Mesothelial cell of epicardium (in vitro differentiated cells): ENCODE measurements around the gene GXYLT2. TPM values are rescaled to one million over a fixed set of nuclear protein-coding genes. Genes with fewer than 3 reads are reported as not detected.

Experiments used
- DNase-seq, 2 experiments: peaks; one replicate each; pipeline ENCODE4 v3.0.0; 2021; ENCODE audit warnings: low spot score in 2 of 2; ENCODE audit not compliant: unreplicated experiment in 2 of 2
- H3K27ac Mint-ChIP-seq: 2 replicates; pipeline ENCODE4 v1.8.0; 2021; ENCODE audit warnings: mixed read lengths
- H3K27me3 Mint-ChIP-seq: 2 replicates; pipeline ENCODE4 v1.8.0; 2021; ENCODE audit warnings: low read depth, mixed read lengths
- H3K36me3 Mint-ChIP-seq: 2 replicates; pipeline ENCODE4 v1.8.0; 2021; ENCODE audit warnings: mixed read lengths
- H3K4me1 Mint-ChIP-seq: 2 replicates; pipeline ENCODE4 v1.8.0; 2021; ENCODE audit warnings: mixed read lengths
- H3K4me3 Mint-ChIP-seq: 2 replicates; pipeline ENCODE4 v1.8.0; 2021; ENCODE audit warnings: mild to moderate bottlenecking, moderate library complexity, mixed read lengths
- H3K9me3 Mint-ChIP-seq: 2 replicates; pipeline ENCODE4 v1.8.0; 2021; ENCODE audit warnings: mixed read lengths
- CTCF ChIP-seq: fragments of 200-600 bp; sonication (generic); IDR thresholded peaks from one replicate; pipeline ENCODE4 v1.5.0; 2021; ENCODE audit warnings: antibody characterized with exemption; ENCODE audit not compliant: unreplicated experiment
- total RNA-seq: library from RNA; stranded (reverse); gene quantifications from 3 replicates; pipeline ENCODE4 v1.2.1, GENCODE V29; 2021

GXYLT2 gene
- total RNA-seq, 1 donor from 2014 or later, result 32.8 TPM

- no peak for TF ChIP-seq CTCF
- peaks cover 3% of the 10 kb centered on the region for H3K36me3 Mint-ChIP-seq
- H3K27ac Mint-ChIP-seq, result no peak overlapping the region
- peaks cover 3% of the 10 kb centered on the region for H3K9me3 Mint-ChIP-seq
- no peak overlapping the region for H3K4me3 Mint-ChIP-seq
- DNase-seq, result no peak
- peaks cover 34% of the 10 kb centered on the region for H3K4me1 Mint-ChIP-seq
- peaks cover 11% of the 10 kb centered on the region for H3K27me3 Mint-ChIP-seq
Measured at GRCh38 chr3:72904163-72904562, 16.3 kb downstream of the GXYLT2 start.

DNA sequence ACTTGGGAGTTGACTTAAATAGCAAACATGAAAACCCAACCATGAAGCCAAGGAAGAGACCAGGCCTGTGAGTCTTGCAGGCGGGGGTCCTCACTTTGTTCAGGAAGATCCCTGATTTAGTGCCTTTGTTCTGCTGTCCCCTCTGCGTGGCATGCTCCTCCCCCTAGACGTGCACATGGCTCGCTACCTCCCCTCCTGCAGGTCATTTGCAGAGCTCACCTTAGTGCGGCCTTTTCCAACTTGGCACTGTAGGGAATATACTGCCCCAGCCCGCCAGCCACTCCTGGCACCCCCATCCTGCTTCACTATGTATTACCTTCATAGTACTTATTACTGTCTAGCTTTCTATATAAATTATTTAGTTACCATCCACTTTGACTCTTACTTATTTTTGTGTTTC is 18.3 kb downstream of the GXYLT2 start:
- Mint-ChIP-seq H3K27me3 (peaks cover 11% of the 10 kb centered on the region), H3K27ac (no peak overlapping the region), H3K36me3 (peaks cover 3% of the 10 kb centered on the region), H3K4me1 (peaks cover 28% of the 10 kb centered on the region), H3K9me3 (peaks cover 3% of the 10 kb centered on the region), H3K4me3 (no peak overlapping the region)
- TF ChIP-seq CTCF, result no peak
- DNase-seq, result no peak

- no peak for TF ChIP-seq CTCF
Measured at GRCh38 chr3:72907131-72907711, 19.4 kb downstream of the GXYLT2 start.

DNA sequence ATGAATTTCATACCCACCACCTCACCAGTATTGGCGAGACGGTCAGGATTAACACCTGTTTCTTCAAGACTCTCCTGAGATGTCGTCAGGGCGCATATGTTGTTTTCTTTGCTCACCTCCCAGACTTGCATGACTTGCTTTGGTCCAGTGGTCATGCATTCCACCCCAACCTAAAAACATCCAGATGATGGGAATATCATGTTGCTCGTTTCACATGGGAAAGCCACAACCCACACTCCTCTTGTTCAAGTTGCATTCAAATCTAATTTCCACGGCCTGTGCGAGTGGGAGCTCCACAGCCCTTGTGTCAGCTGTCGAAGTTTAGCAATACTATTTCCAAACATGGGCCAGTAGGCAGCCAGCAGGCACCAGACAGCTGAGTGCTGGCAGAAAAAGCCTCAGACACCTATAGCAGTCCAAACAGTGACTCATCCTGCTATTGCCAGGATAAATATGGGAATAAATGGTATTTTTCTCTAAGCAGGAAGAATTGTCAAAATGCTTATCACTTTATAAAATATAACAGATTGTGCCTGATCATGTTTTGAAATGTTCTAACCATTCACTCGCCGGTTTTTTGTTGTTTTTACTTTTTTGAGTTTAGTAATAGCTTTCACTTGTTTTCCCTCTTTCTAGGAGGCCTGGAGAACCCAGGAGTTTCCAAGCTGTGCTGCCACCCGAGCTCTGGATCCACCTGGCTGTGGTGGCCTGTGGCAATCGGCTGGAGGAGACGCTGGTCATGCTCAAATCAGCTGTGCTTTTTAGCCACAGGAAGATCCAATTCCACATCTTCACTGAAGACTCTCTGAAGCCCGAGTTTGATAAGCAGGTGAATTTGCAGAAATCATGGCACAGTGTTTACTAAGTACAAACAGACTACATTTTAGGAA is 20.1 kb downstream of the GXYLT2 start:
- Mint-ChIP-seq H3K36me3 (peaks cover 4% of the 10 kb centered on the region), H3K9me3 (no peaks in the 10 kb centered on the region), H3K4me1 (peaks cover 28% of the 10 kb centered on the region), H3K27me3 (peaks cover 11% of the 10 kb centered on the region), H3K4me3 (no peak overlapping the region), H3K27ac (no peak overlapping the region)
- no peak for DNase-seq
- TF ChIP-seq CTCF, result no peak

More at GRCh38 chr3:72907131-72907711, 19.4 kb downstream of the GXYLT2 start:
- DNase-seq, result no peak
- Mint-ChIP-seq H3K27ac (no peak overlapping the region), H3K4me1 (peaks cover 28% of the 10 kb centered on the region), H3K4me3 (no peak overlapping the region), H3K36me3 (peaks cover 2% of the 10 kb centered on the region), H3K9me3 (no peaks in the 10 kb centered on the region), H3K27me3 (peaks cover 11% of the 10 kb centered on the region)

DNA sequence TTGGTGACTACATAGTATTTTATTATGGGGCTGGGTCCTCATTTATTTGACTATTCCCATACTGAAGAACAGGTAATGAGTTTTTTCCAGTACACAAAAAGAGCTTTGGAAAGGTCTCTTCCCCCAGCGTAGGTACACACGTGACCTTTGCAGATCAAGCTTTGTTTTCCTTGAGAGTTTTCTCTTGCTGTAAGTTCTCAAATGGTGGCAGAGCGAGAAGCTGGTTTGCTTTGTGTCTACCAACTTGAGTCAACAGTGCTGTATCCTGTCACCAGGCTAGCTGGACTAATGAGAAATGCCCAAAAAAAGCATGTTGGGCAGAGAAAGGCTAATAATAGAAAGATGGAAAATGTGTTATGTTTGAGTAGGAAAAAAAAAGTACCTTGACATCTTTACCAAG is 21.7 kb downstream of the GXYLT2 start:
- no peaks in the 10 kb centered on the region for H3K9me3 Mint-ChIP-seq
- no peak overlapping the region for H3K4me3 Mint-ChIP-seq
- no peak for DNase-seq
- H3K27ac Mint-ChIP-seq, result no peak overlapping the region
- TF ChIP-seq CTCF, result no peak
- H3K36me3 Mint-ChIP-seq, result peaks cover 3% of the 10 kb centered on the region
- H3K27me3 Mint-ChIP-seq, result peaks cover 5% of the 10 kb centered on the region
- peaks cover 28% of the 10 kb centered on the region for H3K4me1 Mint-ChIP-seq
